Osteocyte (in vitro differentiated cells): ENCODE data around the gene PINK1. TPM values are rescaled to one million over a fixed set of nuclear protein-coding genes. Genes with fewer than 3 reads are reported as not detected.

Source experiments
- DNase-seq: peaks from one replicate; pipeline ENCODE4 v3.0.0; 2021; ENCODE audit warnings: mixed read lengths; ENCODE audit not compliant: unreplicated experiment; ENCODE audit errors: extremely low spot score
- H3K27ac Mint-ChIP-seq: one replicate; pipeline ENCODE4 v1.8.0; 2021; ENCODE audit warnings: mild to moderate bottlenecking, mixed read lengths; ENCODE audit not compliant: unreplicated experiment
- H3K27me3 Mint-ChIP-seq: one replicate; pipeline ENCODE4 v1.8.0; 2021; ENCODE audit warnings: mixed read lengths; ENCODE audit not compliant: unreplicated experiment
- H3K36me3 Mint-ChIP-seq: one replicate; pipeline ENCODE4 v1.8.0; 2021; ENCODE audit warnings: mixed read lengths; ENCODE audit not compliant: unreplicated experiment
- H3K4me1 Mint-ChIP-seq: one replicate; pipeline ENCODE4 v1.8.0; 2021; ENCODE audit warnings: mixed read lengths; ENCODE audit not compliant: unreplicated experiment
- H3K4me3 Mint-ChIP-seq: one replicate; pipeline ENCODE4 v1.8.0; 2021; ENCODE audit warnings: mild to moderate bottlenecking, moderate library complexity, mixed read lengths; ENCODE audit not compliant: unreplicated experiment
- H3K9me3 Mint-ChIP-seq: one replicate; pipeline ENCODE4 v1.8.0; 2021; ENCODE audit warnings: mixed read lengths; ENCODE audit not compliant: unreplicated experiment
- long read RNA-seq: library from polyadenylated mRNA; unstranded; transcript quantifications from one replicate; pipeline ENCODE4 v2.0.0, GENCODE V29; 2021
- total RNA-seq: library from RNA; stranded (reverse); gene quantifications from 2 replicates; pipeline ENCODE4 v1.2.1, GENCODE V29; 2021
- TF ChIP-seq, protein P1 (sequence below): fragments of 200-600 bp; sonication (generic); IDR thresholded peaks from 2 replicates; pipeline ENCODE4 v1.5.0; 2021; ENCODE audit warnings: antibody characterized with exemption, mild to moderate bottlenecking, moderate library complexity

Gene PINK1
- total RNA-seq: 54.8 and 55.2 TPM in 2 replicates
- long read RNA-seq, partial matches to known transcripts: 34 of 48 reads
- long read RNA-seq, other reads (novel, unspliced or antisense): 10 of 48 reads

DNA sequence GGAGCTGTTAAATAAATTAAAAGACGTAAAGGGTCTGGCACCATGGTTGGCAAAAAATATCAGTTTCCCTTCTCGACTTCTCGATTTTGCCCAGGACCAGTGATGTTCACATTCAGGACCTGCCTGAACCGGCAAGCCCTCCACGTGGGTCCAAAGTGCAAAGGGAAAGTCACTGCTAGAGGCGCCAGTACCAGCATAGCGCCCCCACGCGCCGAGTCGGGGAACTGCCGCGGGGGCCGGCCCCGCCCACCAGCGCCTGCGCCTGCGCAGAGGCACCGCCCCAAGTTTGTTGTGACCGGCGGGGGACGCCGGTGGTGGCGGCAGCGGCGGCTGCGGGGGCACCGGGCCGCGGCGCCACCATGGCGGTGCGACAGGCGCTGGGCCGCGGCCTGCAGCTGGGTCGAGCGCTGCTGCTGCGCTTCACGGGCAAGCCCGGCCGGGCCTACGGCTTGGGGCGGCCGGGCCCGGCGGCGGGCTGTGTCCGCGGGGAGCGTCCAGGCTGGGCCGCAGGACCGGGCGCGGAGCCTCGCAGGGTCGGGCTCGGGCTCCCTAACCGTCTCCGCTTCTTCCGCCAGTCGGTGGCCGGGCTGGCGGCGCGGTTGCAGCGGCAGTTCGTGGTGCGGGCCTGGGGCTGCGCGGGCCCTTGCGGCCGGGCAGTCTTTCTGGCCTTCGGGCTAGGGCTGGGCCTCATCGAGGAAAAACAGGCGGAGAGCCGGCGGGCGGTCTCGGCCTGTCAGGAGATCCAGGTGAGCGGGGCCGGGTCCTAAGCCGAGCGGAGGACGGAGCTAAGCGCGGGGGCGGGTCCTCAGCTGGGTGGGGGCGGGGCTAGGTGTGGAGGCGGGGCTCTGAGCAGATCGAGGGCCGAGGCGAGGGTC is at the start of gene PINK1:
PINK1 (plus strand) TSS at position 269 of the 875 bp plus-strand sequence; CDS start at position 360, 91 bp downstream.
- H3K9me3 Mint-ChIP-seq: no peaks in the 10 kb centered on the region
- peak within 1 kb of the TSS; percentile 74 for H3K27ac Mint-ChIP-seq
- H3K27me3 Mint-ChIP-seq: no peaks in the 10 kb centered on the region
- TF ChIP-seq, protein P1, sequence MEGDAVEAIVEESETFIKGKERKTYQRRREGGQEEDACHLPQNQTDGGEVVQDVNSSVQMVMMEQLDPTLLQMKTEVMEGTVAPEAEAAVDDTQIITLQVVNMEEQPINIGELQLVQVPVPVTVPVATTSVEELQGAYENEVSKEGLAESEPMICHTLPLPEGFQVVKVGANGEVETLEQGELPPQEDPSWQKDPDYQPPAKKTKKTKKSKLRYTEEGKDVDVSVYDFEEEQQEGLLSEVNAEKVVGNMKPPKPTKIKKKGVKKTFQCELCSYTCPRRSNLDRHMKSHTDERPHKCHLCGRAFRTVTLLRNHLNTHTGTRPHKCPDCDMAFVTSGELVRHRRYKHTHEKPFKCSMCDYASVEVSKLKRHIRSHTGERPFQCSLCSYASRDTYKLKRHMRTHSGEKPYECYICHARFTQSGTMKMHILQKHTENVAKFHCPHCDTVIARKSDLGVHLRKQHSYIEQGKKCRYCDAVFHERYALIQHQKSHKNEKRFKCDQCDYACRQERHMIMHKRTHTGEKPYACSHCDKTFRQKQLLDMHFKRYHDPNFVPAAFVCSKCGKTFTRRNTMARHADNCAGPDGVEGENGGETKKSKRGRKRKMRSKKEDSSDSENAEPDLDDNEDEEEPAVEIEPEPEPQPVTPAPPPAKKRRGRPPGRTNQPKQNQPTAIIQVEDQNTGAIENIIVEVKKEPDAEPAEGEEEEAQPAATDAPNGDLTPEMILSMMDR: peak; percentile 99
- peak within 1 kb of the TSS; percentile 83 for H3K4me3 Mint-ChIP-seq
- H3K4me1 Mint-ChIP-seq: peaks cover 25% of the 10 kb centered on the region
- peak; percentile 95 for DNase-seq
- H3K36me3 Mint-ChIP-seq: peaks cover 8% of the 10 kb centered on the region

DNA sequence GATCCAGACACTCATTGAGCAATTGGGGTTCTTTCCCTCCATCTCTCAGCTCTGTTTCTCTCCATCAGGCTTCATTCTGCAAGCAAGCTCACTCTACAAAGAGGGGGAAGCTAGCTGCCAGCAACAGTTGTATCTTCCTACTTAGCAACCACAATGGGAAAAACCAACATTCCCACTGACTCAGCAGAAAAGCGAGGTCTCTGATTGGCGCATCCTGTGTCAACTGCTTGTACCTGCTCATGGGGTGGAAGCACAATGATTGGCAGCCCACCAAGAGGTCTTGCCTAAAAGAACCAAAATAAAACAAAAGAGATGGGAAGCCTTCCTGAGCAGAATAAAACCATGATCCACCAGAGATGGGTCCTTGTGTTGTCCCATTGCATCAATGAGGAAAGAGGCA is 48.4 kb upstream of the PINK1 start:
- no peak overlapping the region for H3K4me3 Mint-ChIP-seq
- peaks cover 5% of the 10 kb centered on the region for H3K4me1 Mint-ChIP-seq
- peaks cover 3% of the 10 kb centered on the region for H3K9me3 Mint-ChIP-seq
- no peak for DNase-seq
- TF ChIP-seq, protein P1: no peak
- no peaks in the 10 kb centered on the region for H3K36me3 Mint-ChIP-seq
- H3K27me3 Mint-ChIP-seq: peaks cover 11% of the 10 kb centered on the region
- no peak overlapping the region for H3K27ac Mint-ChIP-seq

DNA sequence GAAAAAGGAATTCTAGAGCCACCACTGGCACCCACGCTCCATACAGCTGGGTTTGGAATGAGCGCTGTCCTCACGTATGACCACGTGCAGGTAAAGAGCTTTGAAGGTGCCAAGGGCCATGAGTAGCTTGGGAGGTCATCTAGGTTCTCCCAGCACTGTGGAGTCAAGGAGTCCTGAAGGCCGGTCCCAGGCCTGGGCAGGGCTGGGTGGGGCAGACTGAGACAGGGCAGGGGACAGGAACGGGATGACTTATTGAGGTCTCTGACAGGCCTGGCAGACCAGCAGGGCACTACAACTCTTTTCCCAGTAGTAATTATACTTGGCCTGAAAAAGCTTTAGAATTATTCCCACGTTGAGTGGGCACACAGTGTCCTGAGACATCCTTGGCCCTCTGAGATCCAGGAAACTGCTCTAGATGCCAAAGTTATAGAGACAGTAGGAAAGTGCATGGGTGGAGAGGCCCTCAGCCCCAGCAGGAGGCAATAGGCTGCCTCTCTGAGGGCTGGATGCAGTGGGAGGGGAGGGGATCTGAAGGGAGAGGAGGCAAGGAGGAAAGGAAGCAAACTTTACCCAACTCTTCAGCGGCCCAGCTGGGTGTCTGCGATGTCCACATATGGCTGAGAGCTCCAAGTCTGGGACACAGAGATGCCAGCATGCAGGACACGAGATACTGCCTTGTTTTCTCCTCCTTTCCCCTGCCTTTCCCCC is 46.2 kb upstream of the PINK1 start:
- no peak for DNase-seq
- TF ChIP-seq, protein P1: no peak
- peaks cover 15% of the 10 kb centered on the region for H3K27me3 Mint-ChIP-seq
- H3K36me3 Mint-ChIP-seq: no peaks in the 10 kb centered on the region
- peaks cover 7% of the 10 kb centered on the region for H3K4me1 Mint-ChIP-seq
- H3K4me3 Mint-ChIP-seq: no peak overlapping the region
- H3K27ac Mint-ChIP-seq: no peak overlapping the region
- no peaks in the 10 kb centered on the region for H3K9me3 Mint-ChIP-seq

GRCh38 chr1:20587661-20588053 is 45.6 kb upstream of the PINK1 start:
- TF ChIP-seq, protein P1: no peak
- H3K36me3 Mint-ChIP-seq: no peaks in the 10 kb centered on the region

More at GRCh38 chr1:20587661-20588053, 45.6 kb upstream of the PINK1 start:
- DNase-seq: no peak
- peaks cover 15% of the 10 kb centered on the region for H3K27me3 Mint-ChIP-seq
- no peaks in the 10 kb centered on the region for H3K9me3 Mint-ChIP-seq
- peaks cover 7% of the 10 kb centered on the region for H3K4me1 Mint-ChIP-seq
- H3K4me3 Mint-ChIP-seq: no peak overlapping the region
- no peak overlapping the region for H3K27ac Mint-ChIP-seq
